ENCODE measurements around the gene DNAJC1.
"Not testable (repeated sequence)": the region's sequence is repeated elsewhere in the genome, so short reads cannot be mapped to it uniquely, and the experiment has no call there.

DNAJC1 gene

DNA sequence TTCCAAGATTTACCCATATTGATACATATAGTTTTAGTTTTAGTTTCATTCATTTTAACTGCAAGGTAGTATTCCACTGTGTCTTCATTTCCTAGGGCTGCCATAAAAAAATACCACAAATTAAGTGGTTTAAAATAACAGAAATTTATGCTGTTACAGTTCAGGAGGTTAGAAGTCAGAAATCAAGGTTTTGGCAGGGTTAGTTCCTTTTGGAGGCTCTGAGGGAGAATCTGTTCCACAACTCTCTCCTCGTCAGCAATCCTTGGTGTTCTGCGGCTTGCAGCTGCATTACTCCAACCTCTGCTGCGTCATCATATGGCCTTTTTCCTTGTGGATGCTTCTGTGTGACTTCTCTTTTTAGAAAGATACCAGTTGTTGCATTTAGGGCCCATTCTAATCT is 176.2 kb downstream of the DNAJC1 start:
- Histone ChIP-seq H3K36me3 (replicated peaks) (no peaks in the 10 kb centered on the region), H3K27ac (no peak overlapping the region), H3K4me3 (ENCODE audit: low read depth, low read length) (no peak overlapping the region), H3K27me3 (replicated peaks) (no peaks in the 10 kb centered on the region)
- no peak for DNase-seq
- in situ Hi-C loops (cut with HindIII; ENCODE audit: low pct_ligation_motif_present, low sequenced_read_pairs), result no loop called here
- TF ChIP-seq, protein P1, sequence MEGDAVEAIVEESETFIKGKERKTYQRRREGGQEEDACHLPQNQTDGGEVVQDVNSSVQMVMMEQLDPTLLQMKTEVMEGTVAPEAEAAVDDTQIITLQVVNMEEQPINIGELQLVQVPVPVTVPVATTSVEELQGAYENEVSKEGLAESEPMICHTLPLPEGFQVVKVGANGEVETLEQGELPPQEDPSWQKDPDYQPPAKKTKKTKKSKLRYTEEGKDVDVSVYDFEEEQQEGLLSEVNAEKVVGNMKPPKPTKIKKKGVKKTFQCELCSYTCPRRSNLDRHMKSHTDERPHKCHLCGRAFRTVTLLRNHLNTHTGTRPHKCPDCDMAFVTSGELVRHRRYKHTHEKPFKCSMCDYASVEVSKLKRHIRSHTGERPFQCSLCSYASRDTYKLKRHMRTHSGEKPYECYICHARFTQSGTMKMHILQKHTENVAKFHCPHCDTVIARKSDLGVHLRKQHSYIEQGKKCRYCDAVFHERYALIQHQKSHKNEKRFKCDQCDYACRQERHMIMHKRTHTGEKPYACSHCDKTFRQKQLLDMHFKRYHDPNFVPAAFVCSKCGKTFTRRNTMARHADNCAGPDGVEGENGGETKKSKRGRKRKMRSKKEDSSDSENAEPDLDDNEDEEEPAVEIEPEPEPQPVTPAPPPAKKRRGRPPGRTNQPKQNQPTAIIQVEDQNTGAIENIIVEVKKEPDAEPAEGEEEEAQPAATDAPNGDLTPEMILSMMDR (IDR thresholded peaks at IDR 0.05; ENCODE audit: low read depth, low read length, missing control alignments), result no peak

DNA sequence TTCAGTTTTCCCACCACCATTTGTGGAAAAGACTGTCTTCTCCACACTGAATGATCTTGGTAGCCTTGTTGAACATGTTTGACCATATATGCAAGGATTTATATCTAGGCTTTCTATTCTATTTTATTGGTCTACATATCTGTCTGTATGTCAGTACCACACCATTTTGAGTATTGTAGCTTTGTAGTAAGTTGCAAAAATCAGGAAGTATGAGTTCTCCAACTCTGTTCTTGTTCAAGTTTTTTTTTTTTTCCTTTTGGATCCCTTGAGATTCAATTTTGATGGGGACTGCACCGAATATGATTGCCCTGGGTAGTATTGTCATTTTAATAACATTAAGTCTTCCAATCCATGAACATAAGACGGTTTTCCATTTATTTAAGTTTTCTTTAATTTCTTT is 176.8 kb downstream of the DNAJC1 start:
- Histone ChIP-seq H3K36me3 (replicated peaks) (no peaks in the 10 kb centered on the region), H3K27me3 (replicated peaks) (no peaks in the 10 kb centered on the region), H3K27ac (no peak overlapping the region), H3K4me3 (ENCODE audit: low read depth, low read length) (no peak overlapping the region)
- TF ChIP-seq, protein P1 (IDR thresholded peaks at IDR 0.05; ENCODE audit: low read depth, low read length, missing control alignments), result no peak
- in situ Hi-C loops (cut with HindIII; ENCODE audit: low pct_ligation_motif_present, low sequenced_read_pairs), result no loop called here
- DNase-seq, result no peak

DNA sequence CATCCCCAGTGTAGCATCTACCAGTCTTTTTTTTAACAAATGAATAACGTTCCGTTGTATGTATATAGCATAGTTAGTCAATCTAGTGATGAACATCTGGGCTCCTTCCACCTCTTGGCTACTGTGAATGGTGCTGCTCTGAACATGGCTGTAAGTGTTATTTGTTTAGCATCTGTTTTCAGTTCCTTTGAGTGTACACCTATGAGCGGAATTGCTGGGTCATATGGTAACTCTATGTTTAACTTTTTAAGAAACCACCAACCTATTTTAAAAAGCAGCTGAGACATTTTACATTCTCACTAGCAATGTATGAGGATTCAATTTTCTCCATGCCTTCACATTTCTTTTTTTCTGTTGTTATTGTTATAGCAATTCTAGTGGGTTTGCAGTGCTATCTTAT is 178.2 kb downstream of the DNAJC1 start:
- Histone ChIP-seq H3K4me3 (ENCODE audit: low read depth, low read length) (no peak overlapping the region), H3K27me3 (replicated peaks) (no peaks in the 10 kb centered on the region), H3K27ac (no peak overlapping the region), H3K36me3 (replicated peaks) (no peaks in the 10 kb centered on the region)
- in situ Hi-C loops (cut with HindIII; ENCODE audit: low pct_ligation_motif_present, low sequenced_read_pairs), result no loop called here
- TF ChIP-seq, protein P1 (IDR thresholded peaks at IDR 0.05; ENCODE audit: low read depth, low read length, missing control alignments), result no peak
- no peak for DNase-seq

DNA sequence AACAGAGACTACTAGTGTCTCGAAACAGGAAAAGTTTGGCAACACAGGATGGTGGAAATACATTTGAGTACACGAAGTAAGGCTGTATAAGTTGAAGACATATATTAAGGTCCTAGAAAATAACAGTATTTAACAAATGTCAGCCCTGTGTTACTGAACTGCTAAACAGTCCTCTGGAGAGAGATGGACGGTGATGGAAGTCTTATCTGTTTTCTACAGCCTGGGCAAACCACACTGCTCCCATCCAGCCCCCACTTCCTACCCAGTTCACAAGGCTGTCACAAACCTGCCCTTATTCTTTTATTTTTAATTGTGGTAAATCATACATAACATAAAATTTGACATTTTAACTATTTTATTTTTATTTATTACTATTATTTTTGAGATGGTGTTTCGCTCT is 179.1 kb downstream of the DNAJC1 start:
- TF ChIP-seq, protein P1 (IDR thresholded peaks at IDR 0.05; ENCODE audit: low read depth, low read length, missing control alignments), result no peak
- no peak for DNase-seq
- Histone ChIP-seq H3K36me3 (replicated peaks) (no peaks in the 10 kb centered on the region), H3K27me3 (replicated peaks) (no peaks in the 10 kb centered on the region), H3K27ac (no peak overlapping the region), H3K4me3 (ENCODE audit: low read depth, low read length) (no peak overlapping the region)
- in situ Hi-C loops (cut with HindIII; ENCODE audit: low pct_ligation_motif_present, low sequenced_read_pairs), result no loop called here

DNA sequence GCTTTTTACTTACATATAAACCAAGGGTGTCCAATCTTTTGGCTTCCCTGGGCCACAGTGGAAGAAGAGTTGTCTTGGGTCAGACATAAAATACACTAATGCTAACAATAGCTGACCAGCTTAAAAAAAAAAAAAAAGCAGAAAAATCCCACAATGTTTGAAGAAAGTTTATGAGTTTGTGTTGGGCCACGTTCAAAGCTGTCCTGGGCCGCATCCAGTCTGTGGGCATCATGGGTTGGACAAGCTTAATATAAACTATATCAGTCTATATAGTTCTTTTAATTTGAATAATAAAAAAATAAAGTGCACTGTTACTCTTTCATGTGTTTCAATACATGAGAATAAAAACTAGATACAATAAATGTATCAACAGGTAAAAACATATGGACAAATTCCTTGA is 179.9 kb downstream of the DNAJC1 start:
- no peak for DNase-seq
- no peaks in the 10 kb centered on the region for H3K27me3 ChIP-seq (replicated peaks)
- in situ Hi-C loops (cut with HindIII; ENCODE audit: low pct_ligation_motif_present, low sequenced_read_pairs), result no loop called here
- H3K4me3 ChIP-seq (ENCODE audit: low read depth, low read length), result no peak overlapping the region
- H3K27ac ChIP-seq, result no peak overlapping the region
- TF ChIP-seq, protein P1 (IDR thresholded peaks at IDR 0.05; ENCODE audit: low read depth, low read length, missing control alignments), result no peak
- no peaks in the 10 kb centered on the region for H3K36me3 ChIP-seq (replicated peaks)

DNA sequence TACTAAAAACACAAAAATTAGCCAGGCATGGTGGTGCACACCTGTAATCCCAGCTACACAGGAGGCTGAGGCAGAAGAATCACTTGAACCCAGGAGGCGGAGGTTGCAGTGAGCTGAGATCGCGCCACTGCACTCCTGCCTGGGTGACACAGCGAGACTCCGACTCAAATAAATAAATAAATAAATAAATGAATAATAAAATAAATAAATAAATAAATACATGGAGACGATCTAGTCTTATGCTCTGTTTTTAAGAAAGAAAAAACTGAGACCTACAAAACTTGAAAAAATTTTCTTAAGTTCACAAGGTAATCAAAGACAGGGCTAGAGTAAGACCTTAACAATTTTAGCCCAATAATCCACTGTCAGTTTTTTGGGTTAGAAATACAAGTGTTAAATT is 181.3 kb downstream of the DNAJC1 start:
- H3K27me3 ChIP-seq (replicated peaks); DNase-seq; in situ Hi-C loops (cut with HindIII; ENCODE audit: low pct_ligation_motif_present, low sequenced_read_pairs): not testable (repeated sequence)

More for the DNA sequence above, 181.3 kb downstream of the DNAJC1 start:
- not testable (repeated sequence) for H3K4me3 ChIP-seq (ENCODE audit: low read depth, low read length); H3K27ac ChIP-seq; H3K36me3 ChIP-seq (replicated peaks)

Measured in brain microvascular endothelial cell (primary cell).